GM19035 (cell line): Measurements from ENCODE around the gene PTEN.
A peak's percentile ranks its signal among the peaks of the same experiment; 100 is the strongest.
"Not testable (repeated sequence)": the region's sequence is repeated elsewhere in the genome, so short reads cannot be mapped to it uniquely, and the experiment has no call there.

Source experiments
- ATAC-seq: cut with Tn5 transposase; IDR thresholded peaks from one replicate; pipeline ENCODE4 v1.9.1; 2021; ENCODE audit not compliant: unreplicated experiment

The PTEN gene

DNA sequence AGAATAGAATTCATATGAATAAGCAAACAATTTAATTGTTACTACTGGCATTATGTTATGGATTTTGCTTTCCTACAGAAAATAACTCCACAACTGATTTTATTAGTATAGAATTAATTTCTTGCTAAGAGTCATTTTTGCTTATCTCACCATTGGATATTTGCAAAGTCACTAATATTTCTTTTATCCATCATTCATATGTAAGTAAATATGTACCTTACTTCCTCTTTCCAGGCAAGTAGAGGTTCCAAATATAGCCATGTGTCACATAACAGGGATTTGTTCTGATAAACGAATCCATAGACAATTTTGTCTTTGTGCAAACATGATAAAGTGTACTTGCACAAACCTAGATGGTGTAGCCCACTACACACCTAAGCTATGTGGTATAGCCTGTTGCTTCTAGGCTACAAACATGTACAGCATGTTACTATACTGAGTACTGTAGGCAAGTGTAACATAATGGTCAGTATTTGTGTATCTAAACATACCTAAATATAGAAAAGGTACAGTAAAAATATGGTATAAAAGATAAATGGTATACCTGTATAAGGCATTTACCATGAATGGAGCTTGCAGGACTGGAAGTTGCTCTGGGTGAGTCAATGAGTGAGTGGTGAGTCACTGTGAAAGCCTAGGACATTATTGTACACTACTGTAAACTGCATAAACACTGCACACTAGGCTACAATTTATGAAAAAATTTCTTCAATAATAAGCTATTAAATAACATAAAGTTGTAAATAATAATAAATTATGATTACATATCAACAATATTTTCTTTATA lies 18.4 kb upstream of the PTEN start:
- ATAC-seq: no peak

GRCh38 chr10:87845624-87845998 lies 17.8 kb upstream of the PTEN start:
- no peak for ATAC-seq

GRCh38 chr10:87846023-87846422 lies 17.4 kb upstream of the PTEN start:
- ATAC-seq: no peak

GRCh38 chr10:87846711-87847110 lies 16.7 kb upstream of the PTEN start:
- ATAC-seq: not testable (repeated sequence)

GRCh38 chr10:87847550-87847949 lies 15.9 kb upstream of the PTEN start:
- ATAC-seq: no peak

DNA sequence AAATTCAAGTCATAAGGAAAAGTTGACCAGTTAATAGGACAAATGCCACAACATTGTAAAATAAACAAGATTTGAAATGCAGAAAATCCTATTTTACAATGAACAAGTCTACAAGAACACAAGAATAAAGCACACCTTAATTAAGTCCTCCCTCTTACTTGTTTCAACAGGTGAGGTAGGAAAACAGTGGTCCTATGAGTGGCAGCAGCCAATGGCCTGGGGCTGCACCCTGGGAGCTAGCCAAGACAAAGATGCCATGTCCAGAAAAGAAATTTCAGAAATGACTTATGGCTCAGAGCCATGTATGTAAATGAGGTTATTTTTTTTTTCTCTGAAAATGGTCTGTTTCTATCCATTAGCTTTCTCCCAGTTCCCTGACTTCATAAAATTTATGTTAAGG lies 14.4 kb upstream of the PTEN start:
- no peak for ATAC-seq

DNA sequence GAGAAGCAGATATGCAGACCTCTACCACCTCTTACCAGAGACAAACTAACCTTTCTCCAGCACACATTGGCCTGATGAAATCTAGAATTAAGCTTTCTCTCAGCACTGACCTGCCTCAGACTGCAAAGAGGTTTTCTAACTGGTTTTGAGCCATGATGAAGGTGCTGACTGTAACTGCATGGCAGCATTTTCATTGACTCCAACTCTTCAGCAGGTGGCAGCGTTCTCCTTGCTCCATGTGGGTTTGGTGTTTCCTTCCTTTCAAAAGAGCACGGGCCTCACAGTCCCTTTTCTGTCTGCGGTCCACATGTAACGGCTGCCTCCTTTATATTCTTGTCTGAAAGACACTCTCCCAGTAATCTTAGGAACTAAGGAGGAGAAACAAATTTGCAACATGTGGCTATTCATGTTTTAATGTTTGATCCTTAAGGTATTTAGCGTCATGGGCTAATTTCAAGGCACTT lies 12.7 kb upstream of the PTEN start:
- ATAC-seq: no peak

DNA sequence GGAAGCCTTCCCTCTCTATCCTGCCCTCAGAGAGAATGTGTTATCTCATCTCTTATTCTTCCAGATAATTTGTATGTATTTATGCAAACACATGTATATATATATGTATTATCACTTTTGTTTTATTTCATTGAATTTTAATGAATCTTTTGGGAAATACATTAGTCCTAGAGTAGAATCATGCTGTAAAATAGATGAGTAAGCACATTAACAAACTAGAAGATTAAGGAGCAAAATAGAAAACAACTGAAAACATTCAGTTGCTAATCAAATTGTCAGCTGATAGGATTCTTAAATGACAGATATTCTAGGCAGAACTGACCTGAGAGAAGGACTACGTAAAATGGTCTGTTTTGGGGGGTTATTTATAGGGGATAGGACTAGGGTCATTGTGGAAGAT lies 11.3 kb upstream of the PTEN start:
- no peak for ATAC-seq

- not testable (repeated sequence) for ATAC-seq
Observed at GRCh38 chr10:87855247-87855646, 8.2 kb upstream of the PTEN start.

- ATAC-seq: not testable (repeated sequence)
Observed at GRCh38 chr10:87855665-87856064, 7.8 kb upstream of the PTEN start.

DNA sequence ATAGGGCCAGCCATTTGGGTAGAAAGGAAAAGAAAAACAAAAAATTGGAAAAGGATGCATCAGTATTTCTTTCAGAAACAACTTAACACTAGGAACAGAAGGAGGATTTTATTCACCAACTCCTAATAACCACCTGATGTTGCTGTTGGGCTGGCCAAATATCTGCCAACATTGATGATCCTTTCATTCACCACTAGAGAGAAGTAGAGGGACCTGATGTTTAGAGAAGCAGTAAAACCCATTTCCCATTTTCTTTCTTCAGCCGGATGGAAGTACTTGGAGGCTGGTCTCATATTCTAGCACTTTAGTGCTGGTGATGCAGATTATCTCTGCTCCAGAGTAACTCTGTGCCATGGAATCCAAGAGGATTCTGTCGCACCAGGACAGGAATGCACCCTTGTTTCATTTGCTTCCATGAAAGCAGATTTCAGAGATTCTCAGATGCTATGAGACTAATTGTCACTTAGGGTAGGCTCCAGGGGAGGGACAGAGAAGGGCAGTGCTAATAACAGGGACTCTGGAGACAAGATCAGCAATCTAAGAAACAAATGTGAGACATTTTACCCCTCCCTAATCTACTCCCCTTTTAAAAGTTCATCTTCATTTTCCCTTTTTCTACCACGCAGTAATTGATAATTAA lies 3.1 kb upstream of the PTEN start:
- no peak for ATAC-seq

- no peak for ATAC-seq
Observed at GRCh38 chr10:87860816-87861403, 2.5 kb upstream of the PTEN start.

DNA sequence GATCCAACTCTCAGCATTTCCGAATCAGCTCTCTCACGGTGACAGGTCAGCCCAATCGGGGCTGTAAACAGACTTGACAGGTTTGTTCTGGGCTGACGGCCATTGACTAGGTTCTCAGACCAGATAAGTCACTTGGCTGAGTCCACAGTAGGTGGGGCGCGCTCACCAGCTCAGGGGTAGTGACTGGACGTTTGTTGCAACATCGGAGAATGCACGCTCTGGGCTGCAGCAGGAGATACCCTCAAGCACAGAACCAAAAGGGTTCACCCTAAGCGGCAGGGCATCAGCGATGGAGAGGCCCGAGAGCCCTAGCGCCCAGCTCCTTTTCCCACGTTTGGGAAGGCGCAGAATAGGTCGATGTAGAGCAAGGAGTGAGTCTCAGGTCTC lies 1.9 kb upstream of the PTEN start:
- ATAC-seq: peak; percentile 20

- ATAC-seq: peak; percentile 52
Observed at GRCh38 chr10:87861953-87862678, 1.3 kb upstream of the PTEN start.

GRCh38 chr10:87862679-87863052 lies 759 bp upstream of the PTEN start:
- ATAC-seq: peak; percentile 14

GRCh38 chr10:87863951-87864495 lies 598 bp downstream of the PTEN start:
- peak; percentile 1 for ATAC-seq

GRCh38 chr10:87864496-87865059 lies 1.2 kb downstream of the PTEN start:
- ATAC-seq: no peak

GRCh38 chr10:87865241-87865881 lies 1.9 kb downstream of the PTEN start:
- ATAC-seq: no peak

GRCh38 chr10:87866412-87866974 lies 3.1 kb downstream of the PTEN start:
- ATAC-seq: no peak

DNA sequence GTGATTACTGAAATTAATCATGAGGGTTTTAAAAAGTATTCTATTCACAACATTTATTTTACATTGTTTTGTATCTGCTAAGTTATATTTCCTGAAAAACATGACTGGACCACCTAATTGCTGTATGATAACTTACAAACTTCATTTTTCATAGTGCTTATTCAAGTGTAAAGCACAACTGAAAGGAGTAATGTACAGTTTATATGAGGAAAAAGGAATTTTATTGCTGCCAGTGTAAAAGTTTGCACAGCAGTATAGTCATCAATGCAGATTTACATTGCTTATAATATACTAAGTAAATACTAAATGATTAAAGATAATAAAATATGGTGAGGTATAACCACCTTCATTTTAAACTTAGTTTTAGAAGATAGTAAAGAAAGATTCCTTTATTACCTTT lies 4.0 kb downstream of the PTEN start:
- ATAC-seq: no peak
